Dendritic cell treated with granulocyte-macrophage colony-stimulating factor and Interleukin-4, amounts not matched to agents 40 ng/mL and 50 ng/mL, for 4 days (primary cell): ENCODE data around the gene FRMD3.
A peak's percentile ranks its signal among the peaks of the same experiment; 100 is the strongest.

Source experiments
- H3K27ac Mint-ChIP-seq: one replicate; pipeline ENCODE4 v1.8.0; 2022; ENCODE audit warnings: mild to moderate bottlenecking, mixed read lengths
- H3K27me3 Mint-ChIP-seq: one replicate; pipeline ENCODE4 v1.8.0; 2022; ENCODE audit warnings: mild to moderate bottlenecking, mixed read lengths
- H3K36me3 Mint-ChIP-seq: one replicate; pipeline ENCODE4 v1.8.0; 2022; ENCODE audit warnings: low read depth, mixed read lengths
- H3K4me1 Mint-ChIP-seq: one replicate; pipeline ENCODE4 v1.8.0; 2022; ENCODE audit warnings: low read depth, mixed read lengths
- H3K4me3 Mint-ChIP-seq: one replicate; pipeline ENCODE4 v1.8.0; 2022; ENCODE audit warnings: mild to moderate bottlenecking, moderate library complexity, mixed read lengths
- H3K9me3 Mint-ChIP-seq: one replicate; pipeline ENCODE4 v1.8.0; 2022; ENCODE audit warnings: mixed read lengths
- intact Hi-C: fragments of 100-400 bp; cut with micrococcal nuclease; formaldehyde crosslinking; loops from one replicate; pipeline ENCODE4 v1.15.0; 2022

The FRMD3 gene

DNA sequence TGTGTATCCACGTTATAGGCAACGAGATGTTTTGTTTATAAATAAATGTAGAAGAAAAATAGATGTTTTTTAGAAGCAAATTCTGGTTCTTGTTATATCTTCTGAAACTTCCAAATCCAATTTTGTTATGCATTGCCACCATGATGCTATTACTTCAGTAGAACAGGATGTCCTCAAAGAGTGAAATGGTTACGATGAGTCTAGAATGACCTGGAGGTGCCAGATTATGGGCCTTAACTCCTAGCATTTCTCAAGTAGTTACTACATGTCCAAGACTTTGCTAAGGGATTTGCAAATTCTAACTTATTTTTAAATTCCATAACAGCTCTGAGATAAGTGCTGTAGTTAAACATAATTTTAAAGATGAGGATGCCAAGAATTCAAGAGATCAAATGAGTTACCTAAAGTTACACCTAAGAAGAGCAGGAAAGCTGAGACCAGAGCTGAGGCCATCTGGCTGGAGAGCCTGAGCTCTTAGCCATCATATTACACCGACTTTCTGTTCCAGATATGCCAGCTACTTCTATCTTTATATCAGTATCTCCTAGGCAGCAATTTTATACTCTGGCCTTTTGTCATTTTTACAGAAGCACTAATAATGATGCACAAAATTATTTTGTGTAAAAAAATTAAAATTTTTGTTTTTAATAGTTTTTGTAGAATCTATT, 302.0 kb downstream of the FRMD3 start:
- Mint-ChIP-seq H3K27me3 (no peaks in the 10 kb centered on the region), H3K4me1 (peaks cover 29% of the 10 kb centered on the region)
- intact Hi-C loops, result no loop called here

DNA sequence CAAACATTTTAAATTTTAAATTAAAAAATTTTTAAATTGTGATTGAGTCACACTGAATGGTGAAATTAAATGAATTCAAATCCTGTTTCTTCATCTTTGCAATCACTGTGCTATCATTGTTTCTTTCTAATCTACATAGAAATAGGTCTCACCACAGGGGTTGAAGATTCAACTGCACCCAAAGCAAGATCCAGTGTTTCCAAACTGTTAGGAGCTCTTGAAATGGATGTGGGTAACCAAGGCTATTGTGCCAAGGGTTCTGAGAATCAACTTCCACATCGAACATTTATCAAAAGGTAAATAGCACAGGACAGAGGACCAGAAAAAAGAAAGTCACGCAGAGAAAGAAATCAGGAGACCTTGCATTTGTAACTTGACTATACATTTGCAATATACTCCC, 302.7 kb downstream of the FRMD3 start:
- intact Hi-C loops, result no loop called here
- peaks cover 23% of the 10 kb centered on the region for H3K4me1 Mint-ChIP-seq
- no peaks in the 10 kb centered on the region for H3K36me3 Mint-ChIP-seq
- H3K9me3 Mint-ChIP-seq, result no peaks in the 10 kb centered on the region
- H3K27ac Mint-ChIP-seq, result no peak overlapping the region
- no peaks in the 10 kb centered on the region for H3K27me3 Mint-ChIP-seq
- H3K4me3 Mint-ChIP-seq, result no peak overlapping the region

More for the DNA sequence above, 302.0 kb downstream of the FRMD3 start:
- H3K36me3 Mint-ChIP-seq, result no peaks in the 10 kb centered on the region
- no peak overlapping the region for H3K27ac Mint-ChIP-seq
- H3K9me3 Mint-ChIP-seq, result no peaks in the 10 kb centered on the region
- no peak overlapping the region for H3K4me3 Mint-ChIP-seq

DNA sequence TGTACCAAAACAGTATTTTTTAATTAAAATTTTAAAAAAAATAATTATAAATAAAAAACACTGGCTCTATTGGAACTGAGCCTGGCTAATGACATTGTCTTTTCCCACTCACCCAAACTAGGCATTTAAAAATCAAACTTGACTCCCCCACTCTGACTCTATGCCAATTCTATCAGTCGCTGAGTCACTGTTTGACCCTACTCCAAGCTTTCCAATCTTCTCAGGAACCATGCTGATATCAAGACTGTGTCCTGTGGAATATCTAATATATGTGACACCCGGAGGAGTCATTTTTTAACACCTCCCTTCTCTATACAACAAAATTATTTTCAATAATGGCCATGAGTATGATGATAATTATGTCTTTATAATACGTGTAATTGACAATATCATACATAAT, 303.7 kb downstream of the FRMD3 start:
- Mint-ChIP-seq H3K4me1 (peaks cover 13% of the 10 kb centered on the region), H3K27me3 (no peaks in the 10 kb centered on the region), H3K9me3 (no peaks in the 10 kb centered on the region), H3K4me3 (no peak overlapping the region), H3K27ac (no peak overlapping the region), H3K36me3 (no peaks in the 10 kb centered on the region)
- intact Hi-C loops, result no loop called here

GRCh38 chr9:83233647-83234046, 304.6 kb downstream of the FRMD3 start:
- H3K9me3 Mint-ChIP-seq, result no peaks in the 10 kb centered on the region
- intact Hi-C loops, result no loop called here
- H3K27me3 Mint-ChIP-seq, result no peaks in the 10 kb centered on the region

DNA sequence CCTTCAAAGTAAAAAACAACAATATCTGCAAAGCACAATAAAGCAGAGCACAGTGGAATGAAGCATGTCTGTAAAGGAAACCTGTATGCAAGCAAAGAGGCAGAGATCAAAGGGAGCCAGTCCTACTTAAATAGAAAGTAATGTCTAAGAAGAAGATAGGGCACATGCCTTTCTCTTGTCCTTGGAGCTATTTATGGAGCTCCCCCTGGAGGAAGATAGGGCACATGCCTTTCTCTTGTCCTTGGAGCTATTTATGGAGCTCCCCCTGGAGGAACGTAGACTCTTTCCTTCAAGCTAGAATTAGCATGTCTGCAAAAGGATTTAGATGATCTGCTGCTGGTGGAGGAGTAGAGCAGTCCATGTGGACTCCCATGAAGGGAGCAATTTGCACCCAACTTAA, 307.2 kb downstream of the FRMD3 start:
- H3K9me3 Mint-ChIP-seq, result no peaks in the 10 kb centered on the region
- H3K36me3 Mint-ChIP-seq, result no peaks in the 10 kb centered on the region
- H3K4me1 Mint-ChIP-seq, result no peaks in the 10 kb centered on the region
- no peak overlapping the region for H3K27ac Mint-ChIP-seq
- intact Hi-C loops, result no loop called here
- H3K4me3 Mint-ChIP-seq, result no peak overlapping the region
- H3K27me3 Mint-ChIP-seq, result no peaks in the 10 kb centered on the region

More at GRCh38 chr9:83233647-83234046, 304.6 kb downstream of the FRMD3 start:
- Mint-ChIP-seq H3K27ac (no peak overlapping the region), H3K4me1 (peaks cover 4% of the 10 kb centered on the region), H3K36me3 (no peaks in the 10 kb centered on the region), H3K4me3 (no peak overlapping the region)

DNA sequence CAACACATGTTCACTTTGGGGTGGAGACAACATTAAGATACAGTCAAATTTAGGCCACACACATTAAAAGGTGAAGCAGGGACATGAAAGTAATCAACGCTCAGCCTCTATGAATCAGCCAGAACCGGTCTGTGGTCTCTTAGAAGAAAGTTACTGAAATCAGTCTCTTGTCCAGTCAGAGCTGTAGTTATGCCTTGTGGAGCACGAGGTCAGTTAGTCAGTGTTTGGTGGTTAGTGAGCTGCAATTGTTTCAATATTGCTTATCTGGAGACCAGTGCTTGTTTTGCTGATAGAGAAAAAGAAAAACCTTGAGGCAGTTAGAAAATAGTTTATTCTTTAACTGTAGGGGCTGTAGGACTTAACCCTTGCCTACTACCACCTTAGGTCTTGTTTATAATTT, 317.5 kb downstream of the FRMD3 start:
- Mint-ChIP-seq H3K9me3 (no peaks in the 10 kb centered on the region), H3K36me3 (no peaks in the 10 kb centered on the region), H3K4me3 (no peak overlapping the region), H3K4me1 (peaks cover 14% of the 10 kb centered on the region), H3K27ac (no peak overlapping the region), H3K27me3 (peaks cover 17% of the 10 kb centered on the region)
- intact Hi-C loops, result no loop called here

GRCh38 chr9:83219924-83220438, 318.2 kb downstream of the FRMD3 start:
- H3K27me3 Mint-ChIP-seq, result peaks cover 17% of the 10 kb centered on the region
- H3K4me1 Mint-ChIP-seq, result peaks cover 14% of the 10 kb centered on the region
- intact Hi-C loops, result loop anchor here (10.0 kb wide), 1 partner anchor 325 kb away; no protein-coding TSS in a partner anchor
- H3K27ac Mint-ChIP-seq, result peak overlapping the region; percentile 85
- peak overlapping the region; percentile 91 for H3K4me3 Mint-ChIP-seq
- H3K36me3 Mint-ChIP-seq, result no peaks in the 10 kb centered on the region
- no peaks in the 10 kb centered on the region for H3K9me3 Mint-ChIP-seq

GRCh38 chr9:83219154-83219923, 318.9 kb downstream of the FRMD3 start:
- Mint-ChIP-seq H3K27me3 (peaks cover 20% of the 10 kb centered on the region), H3K36me3 (no peaks in the 10 kb centered on the region), H3K9me3 (no peaks in the 10 kb centered on the region), H3K4me3 (peak overlapping the region; percentile 91), H3K27ac (peak overlapping the region; percentile 85), H3K4me1 (peaks cover 14% of the 10 kb centered on the region)
- intact Hi-C loops, result loop anchor here (10.0 kb wide), 1 partner anchor 325 kb away; no protein-coding TSS in a partner anchor

DNA sequence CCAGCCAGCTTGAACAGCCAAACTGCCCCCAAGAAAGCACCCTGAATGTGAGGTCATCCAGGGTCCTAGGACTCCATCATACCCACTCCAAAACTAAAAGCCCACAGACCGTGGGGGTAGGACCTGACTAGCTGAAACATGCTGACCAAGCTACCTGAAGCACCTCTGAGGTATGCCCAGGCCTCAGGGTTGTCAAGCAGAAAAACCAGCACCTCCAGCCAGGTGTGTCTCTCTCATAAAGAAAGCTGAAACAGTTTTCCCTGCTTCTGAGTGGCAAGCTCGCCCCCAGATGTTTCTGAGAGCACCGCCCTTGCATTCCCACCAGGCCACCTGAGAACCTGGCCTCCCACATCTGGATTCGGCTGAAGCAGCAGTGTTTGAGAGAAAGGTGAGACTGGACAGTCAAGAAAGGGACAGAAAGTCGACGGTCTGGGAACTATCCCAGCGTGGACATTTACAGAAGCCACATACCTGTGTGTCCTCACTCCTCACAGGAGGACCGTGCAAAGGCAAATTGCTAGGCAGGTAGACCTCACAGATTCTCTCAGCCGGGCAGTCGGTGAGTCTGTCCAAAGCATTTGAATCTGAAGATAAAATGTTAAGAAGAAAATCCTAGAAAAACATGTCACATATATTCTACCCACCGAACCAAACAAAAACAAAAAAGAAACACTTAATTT, 319.6 kb downstream of the FRMD3 start:
- no peaks in the 10 kb centered on the region for H3K36me3 Mint-ChIP-seq
- H3K27ac Mint-ChIP-seq, result no peak overlapping the region
- H3K4me1 Mint-ChIP-seq, result peaks cover 14% of the 10 kb centered on the region
- peaks cover 20% of the 10 kb centered on the region for H3K27me3 Mint-ChIP-seq
- no peak overlapping the region for H3K4me3 Mint-ChIP-seq
- intact Hi-C loops, result loop anchor here (10.0 kb wide), 1 partner anchor 326 kb away; no protein-coding TSS in a partner anchor
- H3K9me3 Mint-ChIP-seq, result no peaks in the 10 kb centered on the region

DNA sequence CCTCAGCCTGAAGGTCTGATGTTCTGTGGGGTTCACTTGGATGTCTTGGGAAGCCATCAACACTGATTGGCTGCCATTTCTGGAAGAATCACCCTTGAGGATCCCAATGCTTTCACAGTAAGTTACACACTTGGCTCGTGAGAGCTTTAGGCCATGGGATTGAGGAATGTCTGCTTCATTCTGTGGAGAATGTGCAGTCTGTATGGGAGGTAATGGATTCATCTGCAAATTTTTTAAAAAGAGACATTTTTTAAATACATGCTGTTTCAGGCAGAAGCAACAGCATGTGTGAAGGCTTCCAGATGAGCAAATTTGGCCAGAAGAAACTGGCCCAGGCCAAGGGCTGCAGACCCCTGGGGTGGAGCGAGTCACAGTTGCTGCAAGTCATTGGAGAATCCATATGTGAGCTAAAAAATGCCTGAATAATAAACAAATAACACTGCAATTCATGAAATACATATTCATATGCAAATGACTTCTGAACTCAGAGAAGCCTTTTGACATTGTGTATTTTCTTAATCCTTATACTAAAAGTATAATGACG, 328.9 kb downstream of the FRMD3 start:
- Mint-ChIP-seq H3K27me3 (peaks cover 6% of the 10 kb centered on the region), H3K4me3 (no peak overlapping the region), H3K27ac (no peak overlapping the region), H3K9me3 (no peaks in the 10 kb centered on the region), H3K36me3 (no peaks in the 10 kb centered on the region), H3K4me1 (peaks cover 6% of the 10 kb centered on the region)
- intact Hi-C loops, result no loop called here

DNA sequence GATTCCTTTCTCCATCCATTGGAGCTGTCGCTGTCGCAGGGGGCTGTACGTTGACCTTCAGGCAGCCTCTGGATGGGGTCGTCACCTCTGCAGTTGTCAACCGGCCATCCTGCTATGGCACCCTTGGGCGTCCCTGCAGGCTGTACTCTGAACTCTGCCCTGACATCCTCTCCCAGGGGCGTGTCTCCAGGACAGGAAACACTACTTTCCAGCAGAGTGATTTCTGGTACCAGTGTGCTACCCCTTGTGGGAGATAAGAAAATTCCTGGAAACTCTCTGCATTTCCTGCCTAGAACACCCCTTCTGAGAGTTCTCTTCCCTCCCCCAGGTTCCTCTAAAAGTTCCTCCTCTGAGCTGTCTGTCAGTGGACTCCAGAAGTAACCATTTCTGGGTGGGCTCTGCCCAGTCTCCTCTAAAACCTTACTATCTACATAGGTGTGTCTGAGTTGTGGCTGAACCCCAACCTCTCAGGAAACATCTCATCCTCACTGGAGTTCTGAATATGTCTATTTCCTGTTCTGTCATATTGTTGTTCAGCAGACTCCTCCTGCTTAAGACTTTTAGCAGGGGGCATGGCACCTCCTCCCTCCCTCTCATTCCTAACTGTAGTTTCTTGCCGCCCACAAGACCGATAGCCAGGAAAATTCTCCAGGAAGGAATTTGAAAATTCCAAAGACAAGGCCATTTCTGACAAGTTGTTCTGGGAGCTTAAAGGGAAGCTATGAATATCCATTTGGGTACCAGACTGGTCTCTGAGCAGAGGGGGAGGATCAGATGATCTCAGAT, 329.9 kb downstream of the FRMD3 start:
- peaks cover 6% of the 10 kb centered on the region for H3K4me1 Mint-ChIP-seq
- no peaks in the 10 kb centered on the region for H3K9me3 Mint-ChIP-seq
- intact Hi-C loops, result no loop called here
- H3K27me3 Mint-ChIP-seq, result peaks cover 6% of the 10 kb centered on the region
- no peak overlapping the region for H3K4me3 Mint-ChIP-seq
- H3K27ac Mint-ChIP-seq, result no peak overlapping the region
- H3K36me3 Mint-ChIP-seq, result no peaks in the 10 kb centered on the region

DNA sequence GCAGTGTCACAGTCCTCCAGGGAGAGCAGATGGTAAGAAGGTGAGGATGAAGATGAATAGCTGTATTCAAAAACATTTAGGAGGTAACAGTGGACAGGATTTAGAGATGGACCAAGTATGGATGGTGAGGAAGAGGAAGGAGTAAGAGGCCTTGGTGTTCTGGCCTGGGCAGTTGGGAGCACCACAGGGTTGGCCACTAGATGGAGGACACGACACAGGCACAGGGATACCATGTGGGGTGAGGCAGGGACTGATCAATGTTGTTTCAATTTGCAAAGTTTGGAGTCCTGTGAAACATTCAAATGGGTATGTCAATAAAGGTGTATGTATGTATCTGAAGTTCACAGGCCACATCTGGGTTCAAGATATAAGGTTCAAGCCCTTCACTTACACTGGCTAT, 334.2 kb downstream of the FRMD3 start:
- Mint-ChIP-seq H3K9me3 (no peaks in the 10 kb centered on the region), H3K36me3 (no peaks in the 10 kb centered on the region), H3K4me1 (peaks cover 6% of the 10 kb centered on the region), H3K27ac (no peak overlapping the region), H3K4me3 (no peak overlapping the region), H3K27me3 (peaks cover 1% of the 10 kb centered on the region)
- intact Hi-C loops, result no loop called here

DNA sequence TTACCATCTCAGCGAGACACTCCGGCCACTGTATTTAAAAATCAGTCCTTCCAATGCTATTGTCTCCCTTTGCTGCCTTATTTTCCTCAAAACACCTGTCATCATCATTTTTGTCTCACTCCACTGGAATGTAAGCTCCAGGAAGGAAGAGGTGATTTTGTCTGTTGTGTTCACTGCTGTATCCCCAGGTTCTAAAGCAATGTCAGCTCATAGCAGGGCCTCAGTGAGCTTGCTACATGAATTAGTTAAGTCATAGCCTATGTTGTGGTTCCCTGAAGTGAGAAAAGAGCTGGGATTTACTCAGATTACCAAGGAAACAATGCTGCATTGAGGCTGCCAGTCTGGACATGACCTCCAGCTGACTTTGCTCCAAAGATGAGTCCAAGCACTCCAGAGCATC, 337.7 kb downstream of the FRMD3 start:
- Mint-ChIP-seq H3K27ac (no peak overlapping the region), H3K9me3 (no peaks in the 10 kb centered on the region), H3K4me3 (no peak overlapping the region), H3K27me3 (peaks cover 6% of the 10 kb centered on the region), H3K4me1 (no peaks in the 10 kb centered on the region), H3K36me3 (no peaks in the 10 kb centered on the region)
- intact Hi-C loops, result no loop called here
